ENCODE results near the gene TIAM1.

Gene TIAM1, protein sequence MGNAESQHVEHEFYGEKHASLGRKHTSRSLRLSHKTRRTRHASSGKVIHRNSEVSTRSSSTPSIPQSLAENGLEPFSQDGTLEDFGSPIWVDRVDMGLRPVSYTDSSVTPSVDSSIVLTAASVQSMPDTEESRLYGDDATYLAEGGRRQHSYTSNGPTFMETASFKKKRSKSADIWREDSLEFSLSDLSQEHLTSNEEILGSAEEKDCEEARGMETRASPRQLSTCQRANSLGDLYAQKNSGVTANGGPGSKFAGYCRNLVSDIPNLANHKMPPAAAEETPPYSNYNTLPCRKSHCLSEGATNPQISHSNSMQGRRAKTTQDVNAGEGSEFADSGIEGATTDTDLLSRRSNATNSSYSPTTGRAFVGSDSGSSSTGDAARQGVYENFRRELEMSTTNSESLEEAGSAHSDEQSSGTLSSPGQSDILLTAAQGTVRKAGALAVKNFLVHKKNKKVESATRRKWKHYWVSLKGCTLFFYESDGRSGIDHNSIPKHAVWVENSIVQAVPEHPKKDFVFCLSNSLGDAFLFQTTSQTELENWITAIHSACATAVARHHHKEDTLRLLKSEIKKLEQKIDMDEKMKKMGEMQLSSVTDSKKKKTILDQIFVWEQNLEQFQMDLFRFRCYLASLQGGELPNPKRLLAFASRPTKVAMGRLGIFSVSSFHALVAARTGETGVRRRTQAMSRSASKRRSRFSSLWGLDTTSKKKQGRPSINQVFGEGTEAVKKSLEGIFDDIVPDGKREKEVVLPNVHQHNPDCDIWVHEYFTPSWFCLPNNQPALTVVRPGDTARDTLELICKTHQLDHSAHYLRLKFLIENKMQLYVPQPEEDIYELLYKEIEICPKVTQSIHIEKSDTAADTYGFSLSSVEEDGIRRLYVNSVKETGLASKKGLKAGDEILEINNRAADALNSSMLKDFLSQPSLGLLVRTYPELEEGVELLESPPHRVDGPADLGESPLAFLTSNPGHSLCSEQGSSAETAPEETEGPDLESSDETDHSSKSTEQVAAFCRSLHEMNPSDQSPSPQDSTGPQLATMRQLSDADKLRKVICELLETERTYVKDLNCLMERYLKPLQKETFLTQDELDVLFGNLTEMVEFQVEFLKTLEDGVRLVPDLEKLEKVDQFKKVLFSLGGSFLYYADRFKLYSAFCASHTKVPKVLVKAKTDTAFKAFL (N-terminal part only)

DNA sequence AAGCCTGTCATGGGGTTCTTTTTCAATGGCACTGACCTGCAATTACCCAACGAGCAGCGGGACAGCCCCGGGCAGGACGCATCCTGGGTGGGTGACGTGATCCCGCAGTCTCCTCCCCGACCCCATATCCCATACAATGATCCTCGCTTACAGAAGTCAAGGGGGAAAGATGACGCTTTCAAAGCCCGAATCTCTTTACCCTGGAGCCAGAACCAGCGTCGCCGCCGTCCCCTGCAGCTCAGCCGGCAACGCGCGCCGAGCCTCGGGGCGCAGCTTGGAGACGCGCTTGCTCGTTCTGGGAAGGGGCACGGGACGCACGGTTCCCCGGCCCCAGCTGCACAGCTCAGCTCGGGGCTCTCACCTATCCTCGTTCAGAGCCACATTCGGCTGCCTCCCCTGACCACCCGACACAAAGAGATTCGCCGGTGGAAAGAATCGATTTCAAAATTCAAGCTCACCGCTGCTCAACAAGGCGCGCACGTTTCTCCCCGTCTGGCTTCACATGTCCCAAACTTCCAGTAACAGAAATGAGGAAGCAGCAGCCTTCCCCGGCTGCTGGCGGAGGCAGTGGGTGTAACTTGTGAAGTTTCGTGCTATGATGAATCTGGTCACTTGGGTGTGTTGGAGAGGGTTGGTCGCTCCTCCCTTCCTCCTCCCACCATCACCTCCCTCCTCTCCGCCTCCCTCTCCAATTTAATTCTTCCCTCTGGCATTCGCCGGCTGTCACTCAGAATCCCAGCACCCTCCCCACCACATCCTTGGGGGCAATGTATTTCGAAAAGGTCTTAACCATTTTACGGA, at the start of gene TIAM1:
Gene TIAM1, minus strand, starts transcription at position 582 of the 801 bp plus-strand sequence. CDS start 77,289 bp downstream, outside the sequence.
- Histone ChIP-seq H3K9ac (ENCODE audit: low read depth, low read length) (peak within 1 kb of the TSS; percentile 56), H3K27me3 (ENCODE audit: control insufficient read depth, insufficient read depth, low read length) (no peaks in the 10 kb centered on the region), H3K36me3 (ENCODE audit: control insufficient read depth, insufficient read depth, low read length) (no peaks in the 10 kb centered on the region)

DNA sequence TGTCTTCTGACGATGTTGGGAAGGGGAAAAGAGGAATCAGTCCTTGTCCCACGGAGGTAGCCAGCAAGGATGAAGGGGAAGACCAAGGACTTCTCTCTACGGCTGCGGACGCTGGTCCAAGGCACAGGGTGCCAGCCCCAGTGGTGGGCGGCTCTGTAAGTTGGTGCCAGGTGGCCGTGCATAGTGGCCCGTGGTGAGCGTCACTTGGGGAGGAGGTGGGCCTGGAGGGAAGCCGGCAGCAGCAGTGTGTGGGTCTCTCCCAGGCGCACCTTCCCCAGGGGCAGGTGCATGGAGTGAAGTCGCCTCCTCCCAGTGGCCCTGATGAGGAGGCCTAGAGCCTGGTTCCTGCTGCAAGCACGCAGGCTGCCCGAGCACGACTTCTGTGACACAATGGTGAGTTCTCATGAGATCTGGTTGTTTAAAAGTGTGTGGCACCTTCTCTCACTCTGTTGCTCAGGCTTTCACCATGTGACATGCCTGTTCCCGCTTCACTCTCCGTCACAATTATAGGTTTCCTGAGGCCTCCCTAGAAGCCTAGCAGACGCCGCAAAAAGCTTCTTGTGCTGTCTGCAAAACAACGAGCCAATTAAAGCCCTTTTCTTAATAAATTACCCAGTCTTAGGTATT, 43.6 kb upstream of the TIAM1 start:
- no peaks in the 10 kb centered on the region for H3K27me3 ChIP-seq (ENCODE audit: control insufficient read depth, insufficient read depth, low read length)
- no peaks in the 10 kb centered on the region for H3K36me3 ChIP-seq (ENCODE audit: control insufficient read depth, insufficient read depth, low read length)
- no peaks in the 10 kb centered on the region for H3K4me1 ChIP-seq (ENCODE audit: control insufficient read depth, insufficient read depth, low read length)
- no peaks in the 10 kb centered on the region for H3K9me3 ChIP-seq (ENCODE audit: control insufficient read depth, insufficient read depth, low read length)
- H3K9ac ChIP-seq (ENCODE audit: low read depth, low read length): no peak overlapping the region
- H3K4me3 ChIP-seq (ENCODE audit: low read depth, low read length): no peak overlapping the region

More for the DNA sequence above, at the start of gene TIAM1:
- H3K9me3 ChIP-seq (ENCODE audit: control insufficient read depth, insufficient read depth, low read length): no peaks in the 10 kb centered on the region
- H3K4me3 ChIP-seq (ENCODE audit: low read depth, low read length): peak within 1 kb of the TSS; percentile 69
- peaks cover 9% of the 10 kb centered on the region for H3K4me1 ChIP-seq (ENCODE audit: control insufficient read depth, insufficient read depth, low read length)

DNA sequence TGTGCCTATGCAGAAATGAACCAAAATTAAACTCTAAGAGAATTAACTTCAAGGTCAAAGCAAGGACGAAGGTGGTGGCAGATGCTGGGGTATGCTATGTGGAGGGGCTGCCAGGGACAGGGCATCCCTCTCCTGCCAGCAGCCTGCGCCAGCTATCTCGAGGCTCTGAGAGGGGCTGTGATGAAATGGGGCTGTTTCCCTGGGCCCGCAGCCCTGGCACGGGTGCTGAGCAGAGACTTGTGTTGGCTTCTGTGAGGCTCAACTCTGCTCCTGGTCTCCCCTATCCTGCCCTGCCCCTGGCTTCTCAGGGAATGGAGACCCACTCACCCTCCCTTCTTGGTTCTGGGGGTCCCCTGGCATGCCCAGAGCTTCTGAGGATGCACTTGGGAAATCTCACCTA, 41.9 kb upstream of the TIAM1 start:
- Histone ChIP-seq H3K36me3 (ENCODE audit: control insufficient read depth, insufficient read depth, low read length) (no peaks in the 10 kb centered on the region), H3K4me1 (ENCODE audit: control insufficient read depth, insufficient read depth, low read length) (no peaks in the 10 kb centered on the region), H3K4me3 (ENCODE audit: low read depth, low read length) (no peak overlapping the region), H3K27me3 (ENCODE audit: control insufficient read depth, insufficient read depth, low read length) (no peaks in the 10 kb centered on the region), H3K9me3 (ENCODE audit: control insufficient read depth, insufficient read depth, low read length) (no peaks in the 10 kb centered on the region), H3K9ac (ENCODE audit: low read depth, low read length) (no peak overlapping the region)

DNA sequence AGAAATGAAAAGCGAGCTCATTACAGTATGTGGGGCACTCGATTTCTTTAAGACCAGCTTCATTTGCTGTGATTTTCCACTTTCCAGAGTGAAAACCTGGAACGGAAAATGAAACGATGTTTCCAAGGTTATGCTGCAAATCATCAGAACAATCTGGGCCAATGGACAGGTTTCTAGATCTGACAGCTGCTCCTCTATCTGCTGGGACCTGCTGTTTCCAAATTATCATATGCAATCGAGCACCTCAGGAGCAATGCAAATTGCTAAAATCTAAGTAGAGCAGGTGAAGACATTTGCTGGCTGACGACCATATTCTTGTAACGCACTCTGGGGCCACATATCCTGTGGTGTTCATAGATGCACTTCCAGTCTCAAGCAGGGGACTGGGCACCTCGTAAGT, 39.7 kb upstream of the TIAM1 start:
- H3K4me3 ChIP-seq (ENCODE audit: low read depth, low read length): no peak overlapping the region
- H3K9me3 ChIP-seq (ENCODE audit: control insufficient read depth, insufficient read depth, low read length): no peaks in the 10 kb centered on the region
- H3K27me3 ChIP-seq (ENCODE audit: control insufficient read depth, insufficient read depth, low read length): no peaks in the 10 kb centered on the region
- H3K36me3 ChIP-seq (ENCODE audit: control insufficient read depth, insufficient read depth, low read length): no peaks in the 10 kb centered on the region
- no peaks in the 10 kb centered on the region for H3K4me1 ChIP-seq (ENCODE audit: control insufficient read depth, insufficient read depth, low read length)
- no peak overlapping the region for H3K9ac ChIP-seq (ENCODE audit: low read depth, low read length)

- H3K9me3 ChIP-seq (ENCODE audit: control insufficient read depth, insufficient read depth, low read length): no peaks in the 10 kb centered on the region
- no peak overlapping the region for H3K4me3 ChIP-seq (ENCODE audit: low read depth, low read length)
- no peaks in the 10 kb centered on the region for H3K4me1 ChIP-seq (ENCODE audit: control insufficient read depth, insufficient read depth, low read length)
- H3K27me3 ChIP-seq (ENCODE audit: control insufficient read depth, insufficient read depth, low read length): no peaks in the 10 kb centered on the region
- no peak overlapping the region for H3K9ac ChIP-seq (ENCODE audit: low read depth, low read length)
- H3K36me3 ChIP-seq (ENCODE audit: control insufficient read depth, insufficient read depth, low read length): no peaks in the 10 kb centered on the region
Measured at GRCh38 chr21:31382060-31382459, 38.0 kb upstream of the TIAM1 start.

DNA sequence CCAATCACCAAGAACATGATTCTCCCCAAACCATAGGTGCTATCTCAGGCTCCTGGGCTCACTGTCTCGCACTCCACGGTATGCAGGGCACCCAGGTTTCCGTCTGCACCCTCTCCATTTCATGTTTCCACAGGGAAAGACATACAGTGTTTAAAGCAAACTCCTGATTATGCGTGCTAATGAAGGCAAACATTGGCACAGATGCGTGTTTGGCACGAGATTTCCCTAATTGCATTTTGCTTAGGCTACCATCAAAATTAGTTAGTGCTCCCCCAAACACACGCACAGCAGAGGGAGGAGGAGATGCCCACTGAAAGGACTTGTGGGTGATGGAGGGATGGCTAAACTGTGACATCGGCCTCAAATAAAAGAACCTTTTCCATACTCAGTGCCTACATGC, 32.2 kb upstream of the TIAM1 start:
- H3K27me3 ChIP-seq (ENCODE audit: control insufficient read depth, insufficient read depth, low read length): no peaks in the 10 kb centered on the region
- no peaks in the 10 kb centered on the region for H3K4me1 ChIP-seq (ENCODE audit: control insufficient read depth, insufficient read depth, low read length)
- H3K4me3 ChIP-seq (ENCODE audit: low read depth, low read length): no peak overlapping the region
- H3K36me3 ChIP-seq (ENCODE audit: control insufficient read depth, insufficient read depth, low read length): no peaks in the 10 kb centered on the region
- H3K9me3 ChIP-seq (ENCODE audit: control insufficient read depth, insufficient read depth, low read length): no peaks in the 10 kb centered on the region
- no peak overlapping the region for H3K9ac ChIP-seq (ENCODE audit: low read depth, low read length)

DNA sequence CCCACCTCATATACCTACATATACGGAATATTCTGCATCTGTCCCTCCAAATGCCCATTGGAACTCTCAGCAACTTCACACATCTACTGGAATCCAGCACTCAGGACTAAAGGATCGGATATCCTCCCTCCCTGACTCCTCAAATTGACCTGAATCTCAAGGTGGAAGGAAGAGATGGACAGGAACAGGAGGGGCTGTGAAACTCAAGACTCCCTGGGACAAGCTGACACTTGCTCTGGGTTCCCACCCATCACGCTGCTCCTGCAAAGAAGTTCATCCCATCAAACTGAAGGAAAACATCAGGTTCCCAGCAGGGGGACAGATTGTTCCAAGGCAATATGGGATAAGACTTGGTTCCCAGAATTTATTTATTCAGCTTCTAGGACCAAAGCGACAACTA, 30.3 kb upstream of the TIAM1 start:
- no peak overlapping the region for H3K9ac ChIP-seq (ENCODE audit: low read depth, low read length)
- H3K36me3 ChIP-seq (ENCODE audit: control insufficient read depth, insufficient read depth, low read length): no peaks in the 10 kb centered on the region
- no peak overlapping the region for H3K4me3 ChIP-seq (ENCODE audit: low read depth, low read length)
- no peaks in the 10 kb centered on the region for H3K27me3 ChIP-seq (ENCODE audit: control insufficient read depth, insufficient read depth, low read length)
- H3K4me1 ChIP-seq (ENCODE audit: control insufficient read depth, insufficient read depth, low read length): no peaks in the 10 kb centered on the region
- no peaks in the 10 kb centered on the region for H3K9me3 ChIP-seq (ENCODE audit: control insufficient read depth, insufficient read depth, low read length)

DNA sequence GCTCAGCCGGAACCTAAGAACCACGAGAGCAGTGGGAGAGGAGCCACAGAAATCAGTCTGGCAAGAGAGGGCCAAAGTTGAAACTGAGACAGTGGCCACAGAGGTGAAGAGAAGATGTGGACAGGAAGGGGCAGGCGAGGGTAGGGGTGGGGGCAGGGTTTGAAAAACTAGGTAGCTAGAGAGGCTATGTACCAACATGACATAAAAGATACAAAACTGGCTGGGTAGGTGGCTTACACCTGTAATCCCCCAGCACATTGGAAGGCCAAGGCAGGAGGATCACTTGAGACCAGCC, 28.4 kb upstream of the TIAM1 start:
- no peak overlapping the region for H3K9ac ChIP-seq (ENCODE audit: low read depth, low read length)
- H3K36me3 ChIP-seq (ENCODE audit: control insufficient read depth, insufficient read depth, low read length): no peaks in the 10 kb centered on the region
- peaks cover 2% of the 10 kb centered on the region for H3K4me1 ChIP-seq (ENCODE audit: control insufficient read depth, insufficient read depth, low read length)
- H3K27me3 ChIP-seq (ENCODE audit: control insufficient read depth, insufficient read depth, low read length): no peaks in the 10 kb centered on the region
- no peak overlapping the region for H3K4me3 ChIP-seq (ENCODE audit: low read depth, low read length)
- no peaks in the 10 kb centered on the region for H3K9me3 ChIP-seq (ENCODE audit: control insufficient read depth, insufficient read depth, low read length)

GRCh38 chr21:31371715-31372470, 27.8 kb upstream of the TIAM1 start:
- Histone ChIP-seq H3K27me3 (ENCODE audit: control insufficient read depth, insufficient read depth, low read length) (no peaks in the 10 kb centered on the region), H3K9ac (ENCODE audit: low read depth, low read length) (no peak overlapping the region), H3K4me3 (ENCODE audit: low read depth, low read length) (no peak overlapping the region), H3K9me3 (ENCODE audit: control insufficient read depth, insufficient read depth, low read length) (no peaks in the 10 kb centered on the region), H3K36me3 (ENCODE audit: control insufficient read depth, insufficient read depth, low read length) (no peaks in the 10 kb centered on the region), H3K4me1 (ENCODE audit: control insufficient read depth, insufficient read depth, low read length) (peaks cover 2% of the 10 kb centered on the region)

DNA sequence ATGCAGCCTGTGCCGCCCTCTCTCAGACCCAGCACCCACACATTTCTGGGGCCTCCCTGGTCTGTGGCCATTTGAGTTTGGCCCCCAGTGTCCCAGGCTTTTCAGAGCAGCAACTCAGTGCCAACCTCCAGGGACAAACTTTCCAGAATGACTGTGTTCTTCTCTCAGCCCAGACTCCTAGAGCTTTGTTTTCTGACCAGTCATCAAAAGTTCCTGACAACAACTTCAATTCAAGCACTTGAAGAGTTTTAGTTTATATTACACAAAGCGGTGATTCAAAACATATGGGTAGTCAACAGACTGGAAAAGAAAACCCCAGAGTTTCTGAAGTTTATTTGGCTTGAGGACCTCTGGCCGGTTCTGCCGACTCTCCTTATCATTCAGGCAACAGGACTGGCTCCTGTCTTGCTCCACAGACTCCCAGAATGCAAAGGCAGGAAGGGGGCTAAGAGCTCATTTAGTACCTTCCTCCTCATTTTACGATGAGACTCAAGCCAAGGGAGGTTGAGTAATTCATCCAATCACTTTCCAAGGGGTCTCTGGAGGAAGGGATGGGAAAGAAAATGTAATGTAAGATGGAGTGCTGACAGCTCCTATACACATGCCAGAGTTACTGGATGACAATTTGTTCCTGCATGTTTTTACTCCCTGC, 27.0 kb upstream of the TIAM1 start:
- Histone ChIP-seq H3K9ac (ENCODE audit: low read depth, low read length) (no peak overlapping the region), H3K4me1 (ENCODE audit: control insufficient read depth, insufficient read depth, low read length) (peaks cover 2% of the 10 kb centered on the region), H3K4me3 (ENCODE audit: low read depth, low read length) (no peak overlapping the region), H3K36me3 (ENCODE audit: control insufficient read depth, insufficient read depth, low read length) (no peaks in the 10 kb centered on the region), H3K9me3 (ENCODE audit: control insufficient read depth, insufficient read depth, low read length) (no peaks in the 10 kb centered on the region), H3K27me3 (ENCODE audit: control insufficient read depth, insufficient read depth, low read length) (no peaks in the 10 kb centered on the region)

All from iPS-15b (cell line).